Endodermal cell (in vitro differentiated cells): Measurements from ENCODE around the gene LIPT2. TPM values are rescaled to one million over a fixed set of nuclear protein-coding genes. Genes with fewer than 3 reads are reported as not detected.

ENCODE experiments used
- DNase-seq: peaks from one replicate; pipeline ENCODE4 v3.0.0-alpha.2; 2017
- H3K27ac ChIP-seq: 2 replicates; pipeline ENCODE4 v1.5.1; 2013; ENCODE audit warnings: mild to moderate bottlenecking, low read depth, low read length, moderate library complexity
- H3K27me3 ChIP-seq: 2 replicates; pipeline ENCODE4 v1.6.1; 2013; ENCODE audit warnings: mild to moderate bottlenecking, low read length, moderate library complexity; ENCODE audit not compliant: insufficient read depth, control insufficient read depth, poor library complexity, severe bottlenecking
- H3K36me3 ChIP-seq: 2 replicates; pipeline ENCODE4 v1.7.0; 2013; ENCODE audit warnings: mild to moderate bottlenecking, low read length, moderate library complexity; ENCODE audit not compliant: control insufficient read depth, insufficient read depth
- H3K4me1 ChIP-seq: one replicate; pipeline ENCODE4 v1.7.0; 2013; ENCODE audit warnings: low read length; ENCODE audit not compliant: control insufficient read depth, insufficient read depth
- H3K4me3 ChIP-seq: 2 replicates; pipeline ENCODE4 v1.5.1; 2013; ENCODE audit warnings: mild to moderate bottlenecking, low read length, moderate library complexity
- H3K9ac ChIP-seq: 2 replicates; pipeline ENCODE4 v1.6.1; 2013; ENCODE audit warnings: mild to moderate bottlenecking, low read length, moderate library complexity; ENCODE audit not compliant: poor library complexity, severe bottlenecking; ENCODE audit errors: extremely low read depth
- H3K9me3 ChIP-seq: 2 replicates; pipeline ENCODE4 v1.6.1; 2013; ENCODE audit warnings: mild to moderate bottlenecking, low read length, moderate library complexity; ENCODE audit not compliant: control insufficient read depth
- H3K27ac Mint-ChIP-seq: 2 replicates; pipeline ENCODE4 v1.8.0; 2020; ENCODE audit warnings: mixed read lengths
- H3K27me3 Mint-ChIP-seq: 2 replicates; pipeline ENCODE4 v1.8.0; 2021; ENCODE audit warnings: mild to moderate bottlenecking, mixed read lengths; ENCODE audit not compliant: insufficient read depth
- H3K36me3 Mint-ChIP-seq: 2 replicates; pipeline ENCODE4 v1.8.0; 2020; ENCODE audit warnings: low read depth, mixed read lengths
- H3K4me1 Mint-ChIP-seq: 2 replicates; pipeline ENCODE4 v1.8.0; 2020; ENCODE audit warnings: mixed read lengths
- H3K4me3 Mint-ChIP-seq: 2 replicates; pipeline ENCODE4 v1.8.0; 2020; ENCODE audit warnings: mild to moderate bottlenecking, moderate library complexity, mixed read lengths
- H3K9me3 Mint-ChIP-seq: 2 replicates; pipeline ENCODE4 v1.8.0; 2020; ENCODE audit warnings: mild to moderate bottlenecking, mixed read lengths
- CTCF ChIP-seq: fragments of 200-600 bp; sonication (generic); conservative IDR thresholded peaks from 2 replicates; pipeline ENCODE4 v1.5.0; 2021; ENCODE audit warnings: antibody characterized with exemption, mild to moderate bottlenecking
- WGBS, 2 experiments: methylation state at CpG; one replicate each; pipeline versions ENCODE4 v1.1.5 to v1.1.7; 2013; ENCODE audit warnings: missing lambda C conversion rate in 2 of 2, mixed read lengths in 1 of 2; ENCODE audit not compliant: insufficient coverage in 1 of 2, insufficient read length in 1 of 2; 5-methylcytosine and 5-hydroxymethylcytosine counted together
- total RNA-seq, 2 donors: library from RNA; stranded (reverse); fragmentation: NEBNext Ultra II Directional in 1 of 2; extraction: Animal tissue kit (Norgen Biotek cat#: 25700) in 1 of 2; gene quantifications; 2 replicates in 1 of 2; 3 replicates in 1 of 2; pipeline ENCODE4 v1.2.1, GENCODE V29; 2021

The LIPT2 gene
- total RNA-seq, 2 donors from 2014 or later, result 6.7 to 9.4 TPM

- Histone ChIP-seq H3K27ac (no peak overlapping the region), H3K36me3 (no peaks in the 10 kb centered on the region), H3K9ac (no peak overlapping the region), H3K4me3 (no peak overlapping the region), H3K9me3 (no peaks in the 10 kb centered on the region), H3K27me3 (no peaks in the 10 kb centered on the region), H3K4me1 (peaks cover 2% of the 10 kb centered on the region)
- no peaks in the 10 kb centered on the region for H3K36me3 Mint-ChIP-seq
- no peaks in the 10 kb centered on the region for H3K9me3 Mint-ChIP-seq
- no peak overlapping the region for H3K4me3 Mint-ChIP-seq
- H3K27ac Mint-ChIP-seq, result no peak overlapping the region
- 85 to 100% methylated on average over 1 to 2 of the region's 2 CpGs for WGBS, 2 experiments
- H3K4me1 Mint-ChIP-seq, result peaks cover 7% of the 10 kb centered on the region
- no peaks in the 10 kb centered on the region for H3K27me3 Mint-ChIP-seq
- no peak for DNase-seq
- no peak for TF ChIP-seq CTCF
These were observed 28.2 kb upstream of the LIPT2 start for GRCh38 chr11:74521666-74522252.

GRCh38 chr11:74520927-74521665 is 27.6 kb upstream of the LIPT2 start:
- DNase-seq, result no peak
- peaks cover 2% of the 10 kb centered on the region for H3K4me1 ChIP-seq
- WGBS, 2 experiments, result 92 to 100% methylated on average over 9 of the region's 12 CpGs
- no peaks in the 10 kb centered on the region for H3K27me3 ChIP-seq
- H3K9me3 ChIP-seq, result no peaks in the 10 kb centered on the region
- H3K27ac ChIP-seq, result no peak overlapping the region
- Mint-ChIP-seq H3K4me1 (peaks cover 7% of the 10 kb centered on the region), H3K27me3 (peaks cover 2% of the 10 kb centered on the region), H3K36me3 (no peaks in the 10 kb centered on the region), H3K9me3 (no peaks in the 10 kb centered on the region), H3K4me3 (no peak overlapping the region), H3K27ac (no peak overlapping the region)
- H3K36me3 ChIP-seq, result no peaks in the 10 kb centered on the region
- H3K9ac ChIP-seq, result no peak overlapping the region
- TF ChIP-seq CTCF, result no peak
- no peak overlapping the region for H3K4me3 ChIP-seq

- peaks cover 7% of the 10 kb centered on the region for H3K4me1 Mint-ChIP-seq
- no peaks in the 10 kb centered on the region for H3K36me3 ChIP-seq
- no peak for TF ChIP-seq CTCF
- H3K4me3 ChIP-seq, result no peak overlapping the region
- peaks cover 2% of the 10 kb centered on the region for H3K27me3 Mint-ChIP-seq
- no peaks in the 10 kb centered on the region for H3K9me3 Mint-ChIP-seq
- H3K27me3 ChIP-seq, result no peaks in the 10 kb centered on the region
- H3K9ac ChIP-seq, result no peak overlapping the region
- DNase-seq, result no peak
- H3K4me3 Mint-ChIP-seq, result no peak overlapping the region
- no peak overlapping the region for H3K27ac ChIP-seq
- H3K36me3 Mint-ChIP-seq, result no peaks in the 10 kb centered on the region
- peaks cover 2% of the 10 kb centered on the region for H3K4me1 ChIP-seq
- no peaks in the 10 kb centered on the region for H3K9me3 ChIP-seq
- H3K27ac Mint-ChIP-seq, result no peak overlapping the region
- 79% methylated on average over 1 of the region's 1 CpG; no CpG with 5 or more reads in 1 of the 2 experiments for WGBS, 2 experiments
These were observed 26.8 kb upstream of the LIPT2 start for GRCh38 chr11:74520316-74520715.
